Stimulated activated CD4-positive, alpha-beta T cell treated with anti-CD3 and anti-CD28 coated beads, Interleukin-4, amount 100 ng/mL, for 4 hours (primary cell): Measurements from ENCODE around the gene MCCC2.
A peak's percentile ranks its signal among the peaks of the same experiment; 100 is the strongest.
"Not testable (repeated sequence)": the region's sequence is repeated elsewhere in the genome, so short reads cannot be mapped to it uniquely, and the experiment has no call there.

ENCODE experiments used
- DNase-seq, 2 experiments: peaks; one replicate each; pipeline ENCODE4 v3.0.0-alpha.2; 2020

MCCC2 gene

GRCh38 chr5:71600783-71601182 lies 13.6 kb downstream of the MCCC2 start:
- no peak for DNase-seq

- DNase-seq, result peak; percentile 37 to 82
Measured at GRCh38 chr5:71601222-71602026, 14.3 kb downstream of the MCCC2 start.

- DNase-seq, result not testable (repeated sequence)
Measured at GRCh38 chr5:71609916-71610315, 22.8 kb downstream of the MCCC2 start.

DNA sequence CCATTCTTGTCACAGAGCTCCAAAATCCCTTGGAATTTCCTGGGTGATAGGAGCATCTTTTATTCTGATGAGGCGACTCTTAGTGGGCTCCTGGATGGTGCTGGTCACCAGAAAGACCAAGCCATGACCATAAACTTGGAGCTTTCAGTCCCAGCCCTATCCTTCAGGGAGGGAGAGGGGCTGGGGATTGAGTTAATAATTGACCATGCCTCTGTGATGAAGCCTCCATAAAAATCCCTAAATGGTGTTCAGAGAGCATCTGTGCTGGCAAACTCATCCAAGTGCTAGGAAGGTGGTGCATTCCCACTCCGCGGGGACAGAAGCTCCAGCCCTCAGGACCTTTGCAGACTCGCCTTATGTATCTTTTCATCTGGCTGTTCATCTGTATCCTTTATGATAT lies 28.7 kb downstream of the MCCC2 start:
- no peak for DNase-seq

- no peak for DNase-seq
Measured at GRCh38 chr5:71620630-71621029, 33.5 kb downstream of the MCCC2 start.

DNA sequence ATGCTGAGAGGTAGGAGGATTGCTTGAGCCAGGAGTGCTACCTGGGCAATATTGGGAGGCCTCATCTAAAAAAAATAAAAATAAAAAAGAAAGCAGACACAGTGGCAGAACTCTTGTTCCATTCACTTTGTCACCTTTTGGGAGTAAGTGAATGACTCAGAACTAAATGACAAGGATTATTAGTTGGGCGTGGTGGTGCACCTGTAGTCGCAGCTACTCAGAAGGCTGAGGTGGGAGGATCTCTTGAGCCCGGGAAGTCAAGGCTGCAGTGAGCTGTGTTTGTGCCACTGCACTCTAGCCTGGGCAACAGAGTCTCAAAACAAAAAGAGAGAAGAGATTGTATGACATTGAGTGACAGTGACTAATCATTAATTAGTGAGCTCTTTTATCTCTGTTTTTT lies 34.1 kb downstream of the MCCC2 start:
- DNase-seq, result no peak

DNA sequence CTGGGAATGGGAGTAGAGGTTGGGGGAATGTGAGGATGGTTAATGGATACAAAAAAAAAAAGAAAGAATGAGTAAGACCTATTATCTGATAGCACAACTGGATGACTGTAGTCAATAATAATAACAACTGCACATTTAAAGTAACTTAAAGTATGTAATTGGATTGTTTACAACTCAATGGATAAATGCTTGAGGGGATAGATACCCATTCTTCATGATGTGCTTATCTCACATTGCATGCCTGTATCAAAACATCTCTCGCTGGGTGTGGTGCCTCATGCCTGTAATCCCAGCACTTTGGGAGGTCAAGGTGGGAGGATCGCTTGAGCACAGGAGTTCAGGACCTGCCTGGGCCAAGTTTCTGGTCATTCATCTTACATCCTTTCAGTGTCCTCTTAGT lies 34.6 kb downstream of the MCCC2 start:
- no peak for DNase-seq

- no peak for DNase-seq
Measured at GRCh38 chr5:71623221-71623794, 36.2 kb downstream of the MCCC2 start.

DNA sequence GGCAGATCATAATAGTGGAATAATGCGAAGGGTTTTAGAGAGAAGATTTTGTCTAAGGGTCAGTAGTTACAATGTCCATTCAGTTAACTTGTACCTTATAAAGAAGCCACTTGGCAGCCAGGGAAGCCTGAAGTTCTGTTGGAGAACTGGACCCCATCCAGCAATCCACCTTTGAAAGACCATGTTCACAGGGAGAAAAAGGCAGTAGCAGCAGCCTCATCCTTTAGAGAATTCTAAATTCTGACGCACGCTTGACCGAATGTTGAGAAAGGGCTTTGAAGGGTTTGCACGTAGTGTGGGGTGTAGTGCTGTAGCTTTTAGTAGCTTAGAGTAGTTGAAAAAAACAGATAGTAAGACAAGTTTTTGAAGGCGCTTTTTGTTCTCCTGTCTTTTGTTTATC lies 42.8 kb downstream of the MCCC2 start:
- no peak for DNase-seq

DNA sequence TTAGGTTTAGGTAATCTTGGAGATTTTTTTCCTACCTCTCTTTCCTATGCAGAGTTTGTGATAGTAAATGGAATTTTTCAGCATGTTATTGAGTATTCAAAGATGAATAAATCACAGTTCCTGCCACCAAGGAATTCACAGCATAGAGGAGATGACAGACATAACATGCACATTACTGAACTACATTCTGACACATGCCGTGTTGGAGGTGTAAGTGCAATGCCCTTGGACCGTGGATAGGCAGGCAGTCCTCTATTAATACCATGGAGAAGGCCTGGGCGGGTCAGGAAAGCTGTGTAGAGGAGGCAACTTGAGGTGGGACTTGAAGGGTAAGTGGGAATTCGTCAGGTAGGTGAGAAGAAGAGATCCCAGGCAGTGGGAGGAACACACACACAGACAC lies 43.9 kb downstream of the MCCC2 start:
- DNase-seq, result no peak

DNA sequence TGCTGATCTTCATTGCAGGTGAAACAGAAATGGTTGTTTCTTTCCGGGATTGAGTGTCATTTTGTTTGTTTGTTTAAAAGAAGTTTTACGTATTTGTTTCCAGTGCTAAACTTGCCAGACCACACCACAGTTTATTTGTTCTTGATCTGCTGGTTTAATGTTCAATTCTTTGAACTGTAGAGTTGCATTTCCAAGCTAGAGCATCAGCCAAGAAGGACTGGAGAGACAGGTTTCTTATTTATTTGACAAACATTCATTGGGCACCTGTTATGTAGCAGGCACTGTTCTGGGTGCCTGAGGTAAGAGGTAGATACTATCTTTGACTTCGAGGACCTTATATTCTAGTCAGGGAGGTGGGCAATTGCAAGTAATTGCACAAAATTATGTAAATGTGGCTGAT lies 45.0 kb downstream of the MCCC2 start:
- no peak for DNase-seq

DNA sequence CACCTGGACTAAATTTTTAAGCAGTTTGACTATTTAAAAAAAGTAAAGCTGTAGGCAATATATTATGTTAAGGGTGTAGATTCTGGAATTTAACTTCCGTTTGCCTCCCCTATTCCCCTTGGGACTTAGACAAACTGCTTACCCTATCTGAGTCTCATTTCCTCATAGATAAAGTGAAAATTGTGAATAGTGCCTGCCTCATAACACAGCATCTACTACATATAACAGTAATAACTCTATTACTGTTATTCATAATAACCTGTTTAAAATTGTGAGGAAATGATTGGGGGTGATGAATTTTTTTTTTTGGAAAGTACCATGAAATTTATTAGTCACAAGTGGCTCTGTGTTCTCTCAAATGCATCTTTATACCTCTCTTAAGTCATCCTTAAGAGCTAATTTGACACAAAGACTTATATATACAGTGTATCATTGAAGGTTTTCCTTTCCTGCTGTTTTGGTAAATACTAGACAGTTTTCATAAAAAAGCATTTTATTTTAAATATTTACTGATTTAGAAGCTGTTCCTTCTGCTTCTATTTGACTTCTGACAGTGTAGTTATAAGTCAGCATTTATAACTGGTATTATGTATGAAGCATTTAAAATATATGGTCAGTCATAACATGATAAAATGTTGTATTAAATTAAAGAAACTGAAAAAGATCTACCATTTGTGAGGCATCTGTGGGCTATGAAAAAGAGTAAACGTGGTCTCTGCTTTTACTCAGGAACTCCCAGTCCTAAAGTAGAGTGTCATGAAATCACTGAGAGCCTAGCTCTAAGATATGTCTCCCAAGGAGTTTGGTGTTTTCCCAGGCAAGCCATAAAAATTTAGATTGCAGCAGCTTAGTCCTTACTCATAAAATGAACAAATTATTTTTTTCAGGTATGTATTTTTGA lies 46.4 kb downstream of the MCCC2 start:
- DNase-seq, result no peak

DNA sequence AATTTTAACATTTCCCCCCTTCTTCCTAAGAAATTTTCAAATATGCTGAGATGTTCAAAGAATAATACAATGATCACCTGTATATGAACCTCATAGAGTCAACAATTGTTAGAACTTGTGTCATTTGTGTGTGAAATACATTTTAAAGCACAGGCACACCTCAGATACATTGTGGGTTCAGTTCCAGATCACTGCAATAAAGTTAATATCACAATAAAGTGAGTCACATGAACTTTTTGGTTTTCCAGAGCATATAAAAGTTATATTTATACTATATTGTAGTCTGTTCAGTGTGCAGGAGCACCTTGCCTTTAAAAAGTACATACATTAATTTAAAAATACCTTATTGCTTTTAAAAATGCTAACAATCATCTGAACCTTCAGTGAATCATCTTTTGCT lies 50.0 kb downstream of the MCCC2 start:
- DNase-seq, result no peak

GRCh38 chr5:71640408-71640807 lies 53.3 kb downstream of the MCCC2 start:
- no peak for DNase-seq

DNA sequence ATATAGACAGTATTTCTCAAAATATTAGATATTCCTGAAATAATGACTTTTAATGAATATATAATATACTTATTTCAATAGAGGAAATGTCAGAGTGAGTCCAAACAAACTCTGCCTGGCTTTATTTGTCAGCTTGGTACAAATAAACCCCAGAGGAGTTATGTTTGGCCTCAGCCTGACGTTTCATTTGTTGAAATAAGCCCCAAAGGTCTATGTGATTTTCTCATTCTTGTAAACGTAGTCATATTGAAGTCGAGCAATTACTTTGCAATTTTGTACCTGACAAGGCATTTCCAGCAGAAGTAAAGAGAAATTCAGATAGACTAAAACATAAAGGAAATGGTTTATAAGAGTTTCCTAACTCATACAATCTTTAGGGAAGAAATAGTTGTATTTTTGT lies 57.9 kb downstream of the MCCC2 start:
- DNase-seq, result no peak

DNA sequence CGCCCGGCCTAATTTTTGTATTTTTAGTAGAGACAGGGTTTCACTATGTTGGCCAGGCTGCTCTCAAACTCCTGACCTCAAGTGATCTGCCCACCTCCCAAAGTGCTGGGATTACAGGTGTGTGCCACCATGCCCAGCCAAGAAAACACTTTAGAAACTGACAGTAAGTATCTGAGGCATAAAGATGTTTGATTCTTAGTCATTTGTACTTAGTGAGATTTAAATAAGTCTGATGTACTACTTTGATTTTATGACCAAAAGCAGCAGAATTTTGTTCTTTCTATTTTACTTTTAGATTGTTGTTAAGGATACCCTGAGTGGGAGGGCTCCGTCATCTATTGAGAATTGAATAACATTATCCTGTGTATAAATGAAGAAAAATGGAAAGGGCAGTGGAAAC lies 63.8 kb downstream of the MCCC2 start:
- not testable (repeated sequence) for DNase-seq

DNA sequence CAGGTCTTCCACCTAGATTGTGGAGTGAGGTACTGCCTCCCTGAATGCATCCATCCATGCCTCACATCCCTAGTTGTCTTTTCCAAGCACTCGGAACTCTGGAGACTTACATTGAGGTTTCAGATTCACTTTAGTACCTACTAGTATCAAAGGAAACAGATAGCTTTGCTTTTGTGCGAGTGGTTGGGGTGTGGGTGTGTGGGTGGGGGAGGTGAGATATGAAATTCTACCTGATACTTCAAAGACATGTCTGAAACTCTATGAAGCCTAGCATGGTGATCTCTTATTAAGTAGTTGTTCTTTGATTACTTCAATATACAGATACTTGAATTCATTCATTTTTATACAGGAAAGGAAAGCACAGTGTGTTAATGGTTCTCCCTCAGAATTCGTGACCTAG lies 64.4 kb downstream of the MCCC2 start:
- peak; percentile 35 to 46 for DNase-seq

DNA sequence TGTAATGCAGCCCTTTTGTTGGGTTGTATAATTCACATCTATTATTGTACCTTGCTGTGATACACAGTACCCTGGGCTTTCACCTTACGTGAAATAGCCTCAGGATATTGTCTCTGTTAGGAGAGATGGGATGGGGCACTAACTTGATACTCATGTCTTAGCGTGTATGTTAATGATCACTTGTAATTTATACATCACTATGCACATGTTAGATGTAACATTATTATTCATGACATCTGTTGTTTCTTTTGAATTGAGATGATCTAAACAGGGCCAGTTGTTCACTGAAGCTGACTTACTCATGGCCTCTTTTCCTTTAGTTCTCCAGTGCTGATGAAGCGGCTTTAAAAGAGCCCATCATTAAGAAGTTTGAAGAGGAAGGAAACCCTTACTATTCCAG lies 65.2 kb downstream of the MCCC2 start:
- no peak for DNase-seq

- no peak for DNase-seq
Measured at GRCh38 chr5:71652803-71653543, 65.8 kb downstream of the MCCC2 start.

DNA sequence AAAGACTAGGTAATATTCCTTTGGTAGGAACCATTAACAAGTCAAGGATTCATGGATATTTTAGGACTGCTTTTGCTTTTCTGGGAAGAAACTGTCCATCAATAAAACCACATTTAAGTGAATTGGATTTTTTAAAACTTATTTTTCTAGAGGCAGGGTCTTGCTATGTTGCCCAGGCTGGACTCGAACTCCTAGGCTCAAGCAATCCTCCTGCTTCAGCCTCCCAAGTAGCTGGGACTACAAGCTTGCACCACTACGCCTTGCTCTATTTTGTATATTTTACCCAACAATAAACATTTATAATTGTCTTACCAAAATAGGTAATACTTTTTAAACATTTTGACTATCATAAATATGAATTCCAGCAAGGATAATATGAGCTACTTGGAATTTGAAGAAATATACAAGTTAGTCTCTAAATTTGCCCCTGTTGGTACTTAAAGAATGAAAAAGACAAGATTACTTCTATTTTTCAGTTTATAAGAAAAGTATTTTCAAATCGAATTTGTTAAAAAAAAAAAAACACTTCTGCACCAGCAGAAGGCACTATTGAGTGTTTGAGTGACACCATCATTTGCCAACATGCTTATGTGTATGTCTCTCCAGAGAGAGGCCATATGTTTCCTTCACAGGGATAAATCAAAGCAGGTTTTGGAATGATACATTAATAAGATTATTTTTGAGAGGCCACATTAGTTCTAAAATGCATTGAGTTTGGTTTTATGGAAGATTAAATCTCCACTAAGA lies 71.9 kb downstream of the MCCC2 start:
- no peak for DNase-seq

GRCh38 chr5:71662381-71662780 lies 75.2 kb downstream of the MCCC2 start:
- DNase-seq, result no peak
